GM18507 (cell line): ENCODE measurements around the gene CPVL.

Experiments
- DNase-seq: peaks from one replicate; pipeline ENCODE4 v3.0.0; 2011; ENCODE audit warnings: low read depth; ENCODE audit not compliant: insufficient read length; ENCODE audit errors: extremely low spot score
- FAIRE-seq: peaks from 2 replicates; lab custom pipeline; 2011; peaks lifted over from hg19 to GRCh38; lab: Jason Lieb, UNC

CPVL gene

GRCh38 chr7:29158795-29159423 lies 12.6 kb upstream of the CPVL start:
- DNase-seq: no peak

GRCh38 chr7:29156907-29157452 lies 10.6 kb upstream of the CPVL start:
- FAIRE-seq (no peak), DNase-seq (no peak)

More at GRCh38 chr7:29158795-29159423, 12.6 kb upstream of the CPVL start:
- FAIRE-seq: no peak

- DNase-seq: no peak
- no peak for FAIRE-seq
Observed at GRCh38 chr7:29154076-29154475, 7.7 kb upstream of the CPVL start.

- no peak for FAIRE-seq
- no peak for DNase-seq
Observed at GRCh38 chr7:29150856-29151255, 4.5 kb upstream of the CPVL start.

- FAIRE-seq (no peak), DNase-seq (no peak)
Observed at GRCh38 chr7:29149036-29149435, 2.7 kb upstream of the CPVL start.

GRCh38 chr7:29147821-29148220 lies 1.5 kb upstream of the CPVL start:
- DNase-seq (no peak), FAIRE-seq (no peak)

GRCh38 chr7:29146888-29147609 lies 712 bp upstream of the CPVL start:
- no peak for DNase-seq
- no peak for FAIRE-seq

- no peak for DNase-seq
- no peak for FAIRE-seq
Observed at GRCh38 chr7:29145553-29146056, 732 bp downstream of the CPVL start.

- no peak for DNase-seq
- no peak for FAIRE-seq
Observed at GRCh38 chr7:29143751-29144150, 2.6 kb downstream of the CPVL start.

- no peak for FAIRE-seq
- no peak for DNase-seq
Observed at GRCh38 chr7:29142021-29142727, 4.2 kb downstream of the CPVL start.

- FAIRE-seq (no peak), DNase-seq (no peak)
Observed at GRCh38 chr7:29140873-29141468, 5.4 kb downstream of the CPVL start.

- FAIRE-seq: no peak
- no peak for DNase-seq
Observed at GRCh38 chr7:29139796-29140195, 6.5 kb downstream of the CPVL start.

- FAIRE-seq: no peak
- no peak for DNase-seq
Observed at GRCh38 chr7:29139191-29139590, 7.1 kb downstream of the CPVL start.

- FAIRE-seq (no peak), DNase-seq (no peak)
Observed at GRCh38 chr7:29138588-29138987, 7.7 kb downstream of the CPVL start.

GRCh38 chr7:29135846-29136245 lies 10.5 kb downstream of the CPVL start:
- no peak for DNase-seq

GRCh38 chr7:29132980-29133379 lies 13.4 kb downstream of the CPVL start:
- DNase-seq (no peak), FAIRE-seq (no peak)

More at GRCh38 chr7:29135846-29136245, 10.5 kb downstream of the CPVL start:
- no peak for FAIRE-seq

- DNase-seq (no peak), FAIRE-seq (no peak)
Observed at GRCh38 chr7:29131678-29132077, 14.7 kb downstream of the CPVL start.

GRCh38 chr7:29130096-29130495 lies 16.2 kb downstream of the CPVL start:
- DNase-seq (no peak), FAIRE-seq (no peak)

GRCh38 chr7:29127527-29127926 lies 18.8 kb downstream of the CPVL start:
- FAIRE-seq (no peak), DNase-seq (no peak)

- FAIRE-seq: no peak
Observed at GRCh38 chr7:29126804-29127203, 19.5 kb downstream of the CPVL start.

More at GRCh38 chr7:29126804-29127203, 19.5 kb downstream of the CPVL start:
- DNase-seq: no peak
